ENCODE measurements around the gene WWOX.

GRCh38 chr16:79188739-79189122, 1089.3 kb downstream of the WWOX start:
- TF ChIP-seq EZH2 (IDR thresholded peaks at IDR 0.05; ENCODE audit: borderline replicate concordance, low read length) (no peak), CTCF (conservative IDR thresholded peaks at IDR 0.05 in 1 of 2, IDR thresholded peaks at IDR 0.05 in 1 of 2; ENCODE audit: extremely low read depth in 1 of 2, insufficient read depth in 1 of 2, low read depth in 1 of 2, low read length in 2 of 2) (no peak)

Data from mammary epithelial cell (primary cell).